Activated gamma-delta T cell treated with Interleukin-2 at 50 U/mL for 16 hours (primary cell): ENCODE results near the gene RHBDL3.

ENCODE experiments used
- DNase-seq: peaks from one replicate; pipeline ENCODE4 v3.0.0-alpha.2; 2020

RHBDL3 gene

DNA sequence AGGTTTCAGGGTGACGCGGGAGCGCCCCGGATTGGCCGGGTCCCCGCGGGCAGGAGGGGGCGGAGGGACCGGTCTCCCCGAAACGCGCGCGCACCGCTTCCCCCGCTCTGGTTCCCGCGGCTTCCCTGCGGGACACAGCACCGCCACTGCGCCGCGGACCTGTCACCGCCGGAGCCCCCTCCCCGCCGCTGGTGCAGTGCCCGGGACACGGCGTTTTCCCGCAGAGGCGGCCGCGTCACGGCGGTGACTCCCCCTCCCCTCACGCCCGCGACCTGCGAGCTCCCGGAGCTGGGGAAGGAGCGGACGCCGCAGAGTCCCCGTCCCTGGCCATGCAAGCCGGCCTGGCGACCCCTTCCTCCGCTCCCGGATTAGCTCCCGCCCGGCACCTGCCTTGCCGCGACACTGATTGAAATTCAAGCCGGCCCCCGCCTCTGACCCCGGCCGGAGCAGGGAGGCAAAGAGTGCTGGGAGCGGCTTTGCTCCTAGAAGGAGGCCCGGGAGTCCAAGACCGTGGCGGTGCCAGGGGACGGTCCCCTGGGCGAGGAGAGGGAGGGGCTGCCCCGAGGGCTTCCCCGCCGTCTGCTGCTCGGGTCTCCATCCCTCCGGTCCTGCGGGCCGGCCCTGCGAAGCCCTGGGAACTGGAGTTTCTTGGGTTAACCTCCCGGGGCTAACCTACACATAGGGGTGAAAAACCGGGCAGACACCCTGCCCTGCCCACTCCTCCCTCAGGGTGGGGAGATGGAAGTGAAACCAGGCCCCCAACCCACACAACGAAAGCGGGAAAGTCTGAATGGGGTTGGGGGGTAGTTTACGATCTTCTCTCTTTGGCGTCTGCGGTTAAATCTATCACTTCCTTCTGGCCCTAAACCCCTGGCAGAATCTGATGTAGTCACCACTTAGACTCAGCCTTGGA, 1.0 kb downstream of the RHBDL3 start:
- DNase-seq, result no peak

DNA sequence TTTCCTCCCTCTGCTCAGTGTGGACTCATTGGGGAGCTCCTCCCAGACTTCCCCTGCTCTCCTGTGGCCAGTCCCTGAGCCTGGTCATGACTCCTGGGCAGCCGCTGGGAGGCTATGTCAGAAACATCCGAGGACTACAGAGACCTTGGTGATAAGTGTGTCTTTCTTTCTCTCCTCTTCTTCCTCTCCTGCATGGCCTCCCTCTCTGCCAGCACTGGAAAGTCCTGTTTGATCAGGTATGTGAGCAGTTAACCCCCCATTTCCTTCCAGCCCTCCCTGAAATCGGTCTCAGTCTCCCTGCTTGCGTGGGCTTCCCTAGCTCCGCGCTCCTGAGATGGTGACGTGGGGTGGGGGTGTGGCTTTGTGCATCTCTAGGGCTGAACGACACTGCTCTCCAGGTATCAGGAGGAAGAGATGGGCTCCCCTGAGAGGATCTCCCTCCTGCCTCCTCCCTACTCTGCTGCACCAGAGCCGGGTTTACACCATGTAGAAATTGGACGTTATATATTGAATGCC, 2.1 kb downstream of the RHBDL3 start:
- no peak for DNase-seq

DNA sequence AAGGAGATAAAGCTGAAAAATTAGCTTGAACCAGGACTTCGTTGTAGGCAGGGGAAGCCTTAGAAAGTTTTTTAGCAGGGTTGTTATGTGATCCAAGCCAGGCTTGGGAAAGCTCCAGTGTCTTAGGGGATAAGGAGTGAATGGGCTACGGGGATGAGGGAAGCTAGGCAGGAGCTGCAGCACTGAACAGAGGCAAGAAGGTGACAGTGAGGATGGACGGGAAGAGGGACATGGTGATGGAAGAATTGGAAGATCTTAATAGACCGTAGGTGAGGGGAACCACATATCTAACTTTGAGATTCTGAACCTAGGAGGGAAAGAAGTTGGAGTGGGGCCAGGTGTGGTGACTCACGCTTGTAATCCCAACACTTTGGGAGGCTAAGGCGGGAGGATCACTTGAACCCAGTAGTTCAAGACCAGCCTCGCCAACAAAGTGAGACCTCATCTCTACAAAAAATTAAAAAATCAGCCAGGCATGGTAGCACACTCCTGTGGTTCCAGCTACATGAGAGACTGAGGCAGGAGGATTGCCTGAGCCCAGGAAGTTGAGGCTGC, 3.2 kb downstream of the RHBDL3 start:
- no peak for DNase-seq

GRCh38 chr17:32269377-32269776, 3.7 kb downstream of the RHBDL3 start:
- no peak for DNase-seq

- DNase-seq, result no peak
Measured at GRCh38 chr17:32271844-32272243, 6.2 kb downstream of the RHBDL3 start.

DNA sequence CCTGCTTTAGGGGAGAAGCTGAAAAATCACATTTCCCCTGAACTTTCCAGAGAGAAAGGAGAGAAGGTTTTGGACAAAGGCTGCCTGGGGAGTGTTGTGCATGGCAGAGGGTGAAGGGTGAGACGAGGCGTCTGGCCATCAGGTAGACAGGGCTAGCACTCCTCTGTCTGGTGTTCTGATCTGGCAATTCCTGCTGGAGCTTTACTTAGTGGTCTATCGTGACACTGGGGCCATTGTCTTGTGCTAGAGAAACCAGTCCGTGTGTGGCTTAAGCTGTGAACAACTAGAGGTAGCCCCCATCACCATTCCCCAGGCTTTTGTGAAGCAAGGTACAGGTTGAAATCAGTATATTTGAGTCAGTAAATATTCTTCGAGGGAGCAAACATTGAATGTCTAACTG, 8.5 kb downstream of the RHBDL3 start:
- no peak for DNase-seq

DNA sequence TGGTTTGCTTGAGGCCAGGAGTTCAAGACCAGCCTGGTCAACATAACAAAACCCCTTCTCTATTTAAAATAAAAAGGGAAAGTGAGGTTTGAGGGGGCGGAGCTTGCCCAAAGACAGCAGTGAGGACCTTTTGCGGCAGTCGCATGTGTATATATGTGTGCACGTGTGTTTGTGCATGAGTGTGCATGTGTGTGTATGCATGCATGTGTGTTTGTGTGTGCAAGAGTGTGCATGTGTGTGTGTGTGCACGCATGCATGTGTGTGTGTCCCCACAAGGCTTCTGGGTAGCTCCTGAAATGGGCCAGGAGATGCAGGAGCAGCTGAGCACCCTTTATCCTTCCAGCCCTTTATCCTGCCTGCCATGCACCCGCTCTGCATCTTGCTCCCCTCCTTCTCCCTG, 9.0 kb downstream of the RHBDL3 start:
- no peak for DNase-seq

DNA sequence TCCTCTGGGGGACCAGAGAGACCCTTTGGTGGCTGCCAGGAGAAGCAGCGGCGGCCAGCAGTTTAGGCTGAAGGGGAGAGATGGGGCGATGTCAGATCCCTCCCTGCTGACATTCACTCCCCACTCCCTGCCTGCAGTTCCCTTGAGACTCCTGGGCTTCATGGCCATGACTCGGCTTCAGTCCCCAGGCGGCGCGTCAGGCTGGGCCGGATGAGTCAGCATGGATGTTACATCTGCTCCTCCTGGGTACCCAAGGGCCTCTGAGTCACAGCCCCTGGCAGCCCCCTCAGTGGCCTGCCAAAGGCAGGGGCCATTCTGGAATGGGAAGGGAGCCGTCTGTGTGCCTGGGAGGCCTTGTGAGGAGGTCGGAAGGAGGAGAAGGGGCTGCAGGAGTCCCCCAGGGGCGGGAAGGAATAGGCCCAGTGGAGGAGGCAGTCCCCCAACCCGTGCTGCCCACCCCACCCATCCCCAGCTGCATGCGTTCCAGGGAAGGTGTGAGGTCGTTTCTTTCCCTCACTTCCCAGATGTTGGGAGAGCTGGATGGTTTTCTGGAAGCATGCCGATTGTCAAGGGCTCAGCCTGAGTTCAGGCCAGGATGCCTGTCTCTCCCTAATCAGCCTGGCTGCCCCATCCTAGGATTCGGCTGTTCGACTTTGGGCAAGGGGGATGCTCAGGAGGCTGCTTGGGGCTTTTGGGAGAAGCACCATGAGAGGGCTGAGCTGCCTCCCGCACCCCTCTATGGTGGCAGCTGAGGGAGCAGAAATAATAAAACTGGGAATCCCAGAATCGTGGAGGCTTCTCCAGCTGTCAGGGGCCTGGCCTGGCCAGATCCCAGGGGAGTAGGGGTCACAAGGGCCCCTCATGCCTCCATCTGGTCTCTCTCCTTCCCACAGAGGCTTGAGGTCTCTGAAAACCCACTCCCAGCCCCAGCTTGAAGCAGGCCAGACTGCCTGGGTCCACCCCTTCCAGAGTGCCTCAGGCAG, 9.7 kb downstream of the RHBDL3 start:
- no peak for DNase-seq

- no peak for DNase-seq
Measured at GRCh38 chr17:32276171-32276601, 10.6 kb downstream of the RHBDL3 start.

DNA sequence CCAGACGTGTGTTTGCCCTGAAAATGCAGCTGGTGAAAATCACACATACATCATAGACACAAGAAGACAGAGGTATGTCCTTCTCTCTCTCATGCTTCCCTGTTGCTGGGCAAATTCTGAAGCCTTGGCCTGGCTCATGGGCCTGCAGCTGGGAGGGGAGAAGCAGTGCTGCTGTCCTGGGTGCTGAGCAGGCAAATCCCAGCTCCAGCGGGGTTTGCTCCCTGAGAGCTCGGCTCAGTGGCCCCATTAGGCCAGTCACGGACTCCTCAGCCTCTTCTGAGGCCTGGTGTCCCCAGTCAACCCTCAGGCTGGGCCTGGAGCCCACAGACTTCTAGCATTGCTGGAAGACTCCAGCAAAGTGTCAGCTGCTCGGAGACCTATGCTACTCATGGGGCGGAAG, 11.7 kb downstream of the RHBDL3 start:
- DNase-seq, result no peak

- DNase-seq, result no peak
Measured at GRCh38 chr17:32278815-32279214, 13.2 kb downstream of the RHBDL3 start.

DNA sequence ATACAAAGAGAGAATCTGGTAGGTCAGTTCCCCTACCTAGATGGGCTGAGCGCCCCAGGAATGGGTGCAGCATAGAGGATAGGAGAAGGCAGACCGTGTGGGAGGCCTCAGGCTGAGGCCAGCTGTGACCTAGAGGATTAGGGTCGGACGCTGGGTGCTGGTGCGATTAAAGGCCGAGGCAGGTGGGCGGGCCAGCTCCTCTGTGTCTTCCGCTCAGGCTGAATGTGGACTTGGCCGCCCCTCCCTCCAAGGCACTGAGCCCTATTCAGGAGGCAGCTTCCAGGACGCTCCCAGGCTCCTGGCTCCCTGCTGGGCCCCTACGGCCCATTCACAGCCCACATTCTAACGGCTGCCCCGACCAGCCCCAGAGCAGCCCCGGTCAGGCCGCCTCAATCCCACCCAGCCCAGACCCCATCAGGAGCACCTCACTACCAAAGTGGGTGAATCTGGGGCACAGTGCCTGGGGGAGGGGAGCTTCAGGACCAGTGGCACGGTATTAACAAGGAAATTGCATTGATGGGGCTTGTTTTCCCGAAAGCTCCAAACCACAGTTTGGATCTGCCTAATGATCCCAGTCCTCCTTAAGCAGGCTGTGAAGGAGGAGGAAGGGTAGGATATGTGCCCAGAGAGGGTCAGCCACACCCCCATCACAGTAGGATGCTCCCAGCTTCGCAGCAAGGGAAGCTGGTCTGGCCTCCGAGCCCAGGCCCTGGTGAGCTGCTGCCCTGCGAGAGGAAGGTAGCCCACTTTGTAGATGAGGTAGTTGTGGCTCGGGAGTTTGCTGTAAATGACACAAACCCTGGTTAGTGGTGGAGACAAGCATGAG, 14.5 kb downstream of the RHBDL3 start:
- DNase-seq, result no peak

DNA sequence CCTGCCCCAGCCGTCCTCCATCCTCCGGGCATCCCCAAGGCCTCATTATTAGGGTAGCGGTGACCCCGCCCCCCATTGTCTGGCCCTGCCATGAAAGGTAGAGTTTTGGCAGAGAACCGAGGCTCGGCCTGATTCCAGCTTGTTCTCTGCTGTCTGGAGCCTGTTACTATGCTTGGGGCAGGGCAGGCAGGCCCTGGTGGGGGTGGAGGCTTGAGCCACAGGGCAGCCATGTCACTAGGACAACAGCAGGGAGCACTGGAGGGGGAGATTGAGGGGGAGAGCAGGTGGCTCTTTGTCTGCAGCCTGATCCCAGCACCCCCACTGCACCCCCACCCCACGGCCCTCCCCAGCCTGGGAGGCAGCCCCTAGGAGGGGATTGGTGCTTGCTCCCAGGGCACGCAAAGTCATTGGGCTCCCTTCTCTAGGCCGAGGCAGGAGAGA, 15.4 kb downstream of the RHBDL3 start:
- no peak for DNase-seq

DNA sequence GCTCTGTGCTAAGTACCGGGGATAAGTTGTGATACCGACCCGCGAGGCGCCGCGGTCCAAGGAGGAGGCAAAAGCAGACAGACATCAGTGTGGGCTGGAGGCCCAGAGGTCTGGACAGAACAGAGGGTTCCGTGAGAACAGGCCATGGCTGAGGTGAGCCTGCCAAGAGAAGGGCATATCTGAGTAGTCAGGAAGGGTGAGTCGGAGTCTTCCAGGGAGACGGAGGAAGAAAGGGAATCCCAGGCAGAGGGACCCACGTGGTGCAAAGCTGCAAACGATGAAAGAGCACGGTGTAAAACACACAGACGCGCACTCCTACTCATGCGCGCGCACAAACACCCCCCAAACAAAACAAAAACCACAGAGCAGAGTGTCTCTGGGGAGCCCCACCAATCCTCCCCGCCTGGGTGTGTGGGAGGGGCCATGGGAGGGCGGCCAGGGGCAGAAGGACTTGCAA, 18.1 kb downstream of the RHBDL3 start:
- no peak for DNase-seq

DNA sequence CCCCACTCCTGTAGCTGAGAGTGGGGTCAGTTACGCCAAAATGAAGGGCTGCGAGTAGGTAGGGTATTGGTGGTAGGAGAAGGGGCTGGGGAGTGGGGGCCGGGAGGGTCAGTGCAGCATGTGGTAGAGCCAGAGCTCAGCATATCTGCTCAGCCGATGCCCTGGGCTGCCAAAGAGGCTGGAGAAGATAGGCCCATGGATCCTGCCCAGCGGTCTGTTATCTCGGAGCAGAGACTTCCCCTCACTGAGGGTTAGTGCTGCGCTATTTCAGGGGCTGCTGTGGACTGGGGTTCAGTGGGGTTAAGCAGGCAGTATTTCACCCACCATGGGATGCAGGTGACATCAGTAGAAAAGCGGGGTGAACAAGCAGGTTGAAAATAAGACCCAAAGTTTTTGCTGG, 19.7 kb downstream of the RHBDL3 start:
- DNase-seq, result no peak

GRCh38 chr17:32285746-32286517, 20.3 kb downstream of the RHBDL3 start:
- DNase-seq, result no peak

- DNase-seq, result no peak
Measured at GRCh38 chr17:32286518-32286900, 20.9 kb downstream of the RHBDL3 start.

DNA sequence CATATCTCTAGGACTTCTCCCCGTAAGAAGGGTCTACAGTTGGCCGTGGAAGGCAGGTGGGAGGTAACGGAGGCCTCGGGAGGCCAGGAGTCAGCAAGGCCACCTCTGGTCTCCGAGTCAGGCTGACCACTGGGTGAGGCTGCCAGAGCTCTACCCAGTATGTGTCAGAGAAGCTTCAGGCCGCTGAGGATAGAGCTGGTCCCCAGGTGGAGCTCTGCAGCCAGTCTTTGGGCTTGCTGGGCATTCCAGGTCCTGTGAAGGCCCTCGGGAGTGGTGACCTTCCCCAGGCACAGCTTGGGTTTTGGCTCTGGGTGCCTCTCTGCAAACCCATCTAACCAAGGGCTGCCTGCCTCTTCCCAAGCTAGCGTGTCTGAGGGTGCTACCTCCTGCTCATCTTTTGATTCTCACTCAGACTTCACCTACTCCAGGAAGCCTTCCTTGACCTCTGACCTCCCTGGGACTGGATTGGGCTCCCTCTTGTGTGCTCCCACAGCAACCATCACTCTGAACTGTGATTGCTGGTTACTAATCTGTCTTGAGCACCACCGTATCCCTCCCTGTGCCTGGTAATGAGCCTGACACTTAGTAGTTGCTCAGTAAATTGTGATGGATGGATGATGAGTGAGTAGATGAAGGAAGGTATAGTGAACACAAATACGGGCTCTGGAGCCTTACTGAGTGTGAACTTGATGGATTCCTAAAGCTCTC, 22.3 kb downstream of the RHBDL3 start:
- DNase-seq, result no peak

- no peak for DNase-seq
Measured at GRCh38 chr17:32288615-32289014, 23.0 kb downstream of the RHBDL3 start.

- no peak for DNase-seq
Measured at GRCh38 chr17:32289471-32290070, 23.9 kb downstream of the RHBDL3 start.
